ENCODE results near the gene ZNF469. TPM values are rescaled to one million over a fixed set of nuclear protein-coding genes. Genes with fewer than 3 reads are reported as not detected.
A peak's percentile ranks its signal among the peaks of the same experiment; 100 is the strongest.

The ZNF469 gene
- total RNA-seq, 1 experiment from 2014 or later, result 0.55 TPM

DNA sequence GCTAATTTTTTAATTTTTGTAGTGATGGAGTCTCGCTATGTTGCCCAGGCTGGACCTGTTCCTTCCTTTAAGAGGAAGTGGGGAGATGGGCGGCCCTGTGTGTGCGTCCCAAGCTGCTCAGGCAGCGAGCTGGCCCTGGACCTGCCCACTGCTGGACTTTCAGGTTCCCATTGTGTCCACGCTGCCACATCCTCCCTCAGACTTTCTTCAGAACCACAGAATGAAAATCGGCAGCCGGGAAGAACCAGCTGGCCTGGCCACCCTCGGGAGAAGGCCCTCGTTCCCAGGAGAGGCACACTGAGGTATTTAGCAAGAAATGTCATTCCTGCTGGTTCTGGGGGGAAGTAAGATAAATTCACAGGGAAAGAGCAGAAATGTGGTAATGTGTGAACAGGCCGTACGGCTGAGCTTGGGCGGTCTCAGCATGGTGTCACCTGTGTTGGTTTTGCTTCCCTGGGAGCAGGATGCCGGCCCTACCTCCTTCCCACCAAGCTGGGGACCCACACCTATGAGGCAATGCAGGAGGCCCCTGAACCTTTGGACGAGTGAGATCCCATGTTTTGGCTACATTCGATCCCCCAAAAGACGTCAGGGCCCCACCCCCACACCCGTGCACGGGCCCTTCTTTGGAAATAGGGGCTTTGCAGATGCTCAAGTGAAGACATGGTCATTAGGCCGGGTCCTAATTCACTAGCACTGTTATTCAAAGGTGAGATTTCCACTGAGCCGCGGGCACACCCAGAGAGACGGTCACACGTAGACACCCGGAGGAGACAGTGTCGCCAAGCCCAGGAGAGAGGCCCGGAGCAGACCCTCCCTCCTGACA, 35.9 kb upstream of the ZNF469 start:
- DNase-seq (ENCODE audit: low spot score), result no peak

- DNase-seq (ENCODE audit: low spot score), result no peak
These were observed 34.9 kb upstream of the ZNF469 start for GRCh38 chr16:88347656-88348376.

DNA sequence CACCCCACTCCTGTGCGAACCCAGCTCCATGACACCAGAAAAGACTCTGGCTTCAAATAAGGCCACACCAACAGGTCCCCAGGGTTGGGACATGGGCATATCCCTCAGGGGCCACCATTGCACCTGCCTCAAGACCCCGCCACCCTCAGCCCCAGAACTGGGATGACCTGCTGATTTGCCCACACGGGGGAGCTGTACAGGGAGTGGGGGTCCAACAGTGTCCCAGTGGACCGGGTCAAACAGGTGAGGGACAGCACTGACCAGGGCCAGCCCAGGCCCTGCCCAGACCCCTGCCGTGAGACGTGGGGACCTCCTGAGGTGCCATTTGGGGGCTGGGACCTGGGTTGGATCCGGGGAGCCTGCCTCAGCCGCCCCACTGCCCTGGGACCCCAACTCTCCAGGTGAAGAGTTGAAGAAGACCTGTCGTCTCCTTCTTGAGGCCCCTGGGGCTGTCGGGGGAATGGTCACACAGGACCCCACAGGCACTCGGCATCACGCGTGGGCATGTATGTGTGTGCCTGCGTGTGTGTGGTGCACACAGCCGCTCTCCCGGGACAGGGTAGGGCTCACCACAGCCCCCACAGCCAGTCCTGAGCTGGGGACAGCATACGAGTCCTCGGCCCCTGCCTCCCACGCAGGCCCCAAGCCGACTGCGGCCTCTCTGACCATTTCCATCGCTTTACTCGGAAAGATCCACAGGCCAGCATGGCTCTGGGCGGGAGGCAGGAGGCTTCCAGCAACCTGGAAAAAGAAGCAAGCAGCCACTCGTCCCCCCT, 34.2 kb upstream of the ZNF469 start:
- DNase-seq (ENCODE audit: low spot score), result no peak

- DNase-seq (ENCODE audit: low spot score), result no peak
These were observed 33.4 kb upstream of the ZNF469 start for GRCh38 chr16:88349153-88349902.

GRCh38 chr16:88349903-88350900, 32.6 kb upstream of the ZNF469 start:
- DNase-seq (ENCODE audit: low spot score), result no peak

GRCh38 chr16:88350922-88351321, 31.8 kb upstream of the ZNF469 start:
- DNase-seq (ENCODE audit: low spot score), result no peak

DNA sequence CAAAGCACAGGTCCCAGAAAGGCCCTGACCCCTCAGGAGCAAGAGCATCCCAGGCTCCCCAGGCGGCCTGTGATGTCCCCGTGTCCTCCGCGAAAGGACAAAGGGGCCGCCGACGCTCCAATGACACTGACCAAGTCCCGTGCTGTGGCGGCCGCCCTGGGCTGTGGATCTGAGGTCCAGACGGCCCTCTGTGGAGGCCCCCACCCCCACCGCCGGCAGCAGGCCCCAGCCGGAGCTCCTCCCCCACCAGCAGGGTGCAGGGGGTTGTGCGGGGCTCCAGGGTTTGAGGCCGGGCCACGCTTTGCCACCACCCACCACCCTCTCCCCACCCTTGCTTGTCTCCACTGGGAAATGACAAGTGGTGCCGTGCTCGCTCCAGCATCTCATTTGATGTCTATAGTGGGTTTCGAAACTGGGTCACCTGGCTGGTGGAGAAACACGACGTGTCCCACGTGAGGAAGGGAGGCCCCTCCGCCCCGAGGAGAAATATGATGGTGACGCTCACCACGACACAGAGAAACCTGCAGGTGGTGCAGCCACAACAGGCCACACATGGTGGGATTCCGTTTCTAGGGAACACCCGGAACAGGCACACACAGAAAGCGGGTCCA, 31.2 kb upstream of the ZNF469 start:
- DNase-seq (ENCODE audit: low spot score), result no peak

DNA sequence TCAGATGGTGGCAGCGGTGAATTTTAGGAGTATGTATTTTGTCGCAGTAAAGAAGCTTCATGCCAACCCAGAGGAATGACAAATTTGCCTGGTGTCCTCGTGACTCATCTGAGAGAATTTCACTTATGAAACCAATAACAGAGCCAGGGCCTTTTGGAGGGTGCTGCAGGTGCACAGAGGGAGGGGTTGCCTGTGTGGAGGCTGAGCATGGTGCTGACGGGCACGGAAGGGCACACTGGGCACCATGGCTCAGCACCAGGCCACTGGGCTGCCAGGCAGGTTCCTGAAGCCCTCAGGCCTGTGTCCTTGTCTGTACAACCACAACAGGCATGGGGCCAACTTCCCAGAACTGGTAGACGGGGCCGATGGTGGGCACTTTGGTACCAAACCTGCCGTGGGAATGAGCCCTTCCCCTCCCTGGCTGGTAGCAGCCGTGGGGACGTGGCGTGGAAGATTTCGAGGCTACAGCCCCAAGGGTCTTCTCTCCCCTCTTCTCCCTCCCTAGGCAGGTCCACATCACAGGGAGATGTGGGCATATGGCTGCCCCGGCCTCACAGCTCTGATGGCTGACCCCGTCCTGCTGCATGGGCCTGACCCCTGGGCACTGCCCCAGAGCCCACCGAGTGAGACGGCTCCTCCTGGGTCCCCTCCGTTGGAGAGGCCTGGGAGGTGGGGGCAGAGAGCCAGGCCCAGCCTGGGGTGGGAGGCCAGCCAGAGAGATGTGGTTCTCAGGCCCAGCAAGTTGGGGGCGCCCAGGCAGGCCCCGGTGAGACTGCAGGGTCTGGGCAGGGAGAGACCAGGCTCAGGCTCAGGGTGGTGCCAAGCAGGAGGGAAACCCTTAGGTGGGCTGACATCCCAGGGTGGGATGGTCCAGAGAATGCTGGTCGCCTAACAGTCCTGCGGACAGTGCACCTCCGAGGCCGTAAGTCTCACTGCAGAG, 30.2 kb upstream of the ZNF469 start:
- DNase-seq (ENCODE audit: low spot score), result peak; percentile 17

GRCh38 chr16:88353232-88353631, 29.5 kb upstream of the ZNF469 start:
- no peak for DNase-seq (ENCODE audit: low spot score)

- DNase-seq (ENCODE audit: low spot score), result no peak
These were observed 29.1 kb upstream of the ZNF469 start for GRCh38 chr16:88353691-88354090.

- no peak for DNase-seq (ENCODE audit: low spot score)
These were observed 28.3 kb upstream of the ZNF469 start for GRCh38 chr16:88354229-88355092.

DNA sequence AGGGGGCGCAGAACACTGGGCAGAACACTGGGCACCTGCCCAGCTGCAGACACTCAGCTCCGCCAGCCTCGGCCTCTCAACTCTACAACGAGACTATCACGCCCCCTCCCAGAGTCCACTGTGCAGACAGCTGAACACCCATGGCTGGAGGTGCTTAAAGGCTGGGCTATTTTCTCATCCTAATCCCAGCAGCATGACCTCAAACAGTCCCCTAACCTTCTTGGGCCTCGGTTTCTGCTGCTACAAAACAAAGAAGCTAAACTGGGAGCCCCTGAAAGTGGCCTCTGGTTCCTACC, 27.7 kb upstream of the ZNF469 start:
- no peak for DNase-seq (ENCODE audit: low spot score)

DNA sequence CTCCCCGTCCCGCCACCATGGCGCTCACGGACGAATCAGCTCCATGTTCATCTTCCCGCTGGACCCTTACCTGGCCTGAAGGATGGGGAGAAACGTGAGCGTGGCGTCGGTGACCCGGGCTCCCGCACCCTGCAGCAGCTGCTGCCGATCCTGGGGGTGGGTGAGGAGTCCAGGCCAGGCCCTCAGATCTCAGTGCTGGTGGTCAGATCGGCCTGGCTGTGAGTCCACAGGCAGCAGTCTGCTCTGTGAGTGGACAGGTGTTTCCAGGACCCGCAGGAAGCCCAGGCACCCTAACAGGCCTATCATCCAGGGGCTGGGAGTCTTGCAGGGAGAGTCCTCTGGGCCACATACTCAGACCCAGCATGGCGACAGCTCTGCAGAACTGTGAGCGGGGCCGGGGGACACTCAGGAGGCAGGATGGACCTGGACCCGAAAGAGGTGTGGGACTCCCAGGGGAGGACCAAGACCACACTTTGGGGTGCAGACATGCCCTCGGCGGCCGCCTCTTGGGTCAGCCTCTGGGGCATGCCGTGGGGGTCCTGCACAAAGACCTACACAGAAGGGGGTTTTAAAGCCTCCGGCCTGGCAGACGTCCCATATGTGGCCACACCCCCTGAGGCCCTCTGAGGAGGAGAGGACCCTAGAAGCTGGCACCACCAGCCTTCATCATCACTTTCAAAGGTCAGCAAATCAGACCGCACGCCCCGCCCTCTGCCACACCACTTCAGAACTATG, 27.2 kb upstream of the ZNF469 start:
- no peak for DNase-seq (ENCODE audit: low spot score)

- DNase-seq (ENCODE audit: low spot score), result no peak
These were observed 26.5 kb upstream of the ZNF469 start for GRCh38 chr16:88356124-88356726.

- DNase-seq (ENCODE audit: low spot score), result no peak
These were observed 26.0 kb upstream of the ZNF469 start for GRCh38 chr16:88356727-88357199.

- no peak for DNase-seq (ENCODE audit: low spot score)
These were observed 25.3 kb upstream of the ZNF469 start for GRCh38 chr16:88357317-88358022.

Measured in A172 (cell line).